Fibroblast of pulmonary artery (primary cell): ENCODE measurements around the gene OR2A5.

Experiments used
- DNase-seq: peaks from one replicate; pipeline ENCODE4 v3.0.0-alpha.2; 2010; ENCODE audit warnings: low read depth
- H3K4me3 ChIP-seq: replicated peaks from 2 replicates; pipeline ENCODE4 v1.5.1; 2011; ENCODE audit warnings: low read depth, mild to moderate bottlenecking, control low read depth, low read length, moderate library complexity
- TF ChIP-seq, protein P1 (sequence below): IDR thresholded peaks from 2 replicates; pipeline ENCODE4 v1.5.1; 2011; ENCODE audit warnings: mild to moderate bottlenecking, control low read depth, low read length, inconsistent platforms; ENCODE audit errors: missing control alignments

The OR2A5 gene

DNA sequence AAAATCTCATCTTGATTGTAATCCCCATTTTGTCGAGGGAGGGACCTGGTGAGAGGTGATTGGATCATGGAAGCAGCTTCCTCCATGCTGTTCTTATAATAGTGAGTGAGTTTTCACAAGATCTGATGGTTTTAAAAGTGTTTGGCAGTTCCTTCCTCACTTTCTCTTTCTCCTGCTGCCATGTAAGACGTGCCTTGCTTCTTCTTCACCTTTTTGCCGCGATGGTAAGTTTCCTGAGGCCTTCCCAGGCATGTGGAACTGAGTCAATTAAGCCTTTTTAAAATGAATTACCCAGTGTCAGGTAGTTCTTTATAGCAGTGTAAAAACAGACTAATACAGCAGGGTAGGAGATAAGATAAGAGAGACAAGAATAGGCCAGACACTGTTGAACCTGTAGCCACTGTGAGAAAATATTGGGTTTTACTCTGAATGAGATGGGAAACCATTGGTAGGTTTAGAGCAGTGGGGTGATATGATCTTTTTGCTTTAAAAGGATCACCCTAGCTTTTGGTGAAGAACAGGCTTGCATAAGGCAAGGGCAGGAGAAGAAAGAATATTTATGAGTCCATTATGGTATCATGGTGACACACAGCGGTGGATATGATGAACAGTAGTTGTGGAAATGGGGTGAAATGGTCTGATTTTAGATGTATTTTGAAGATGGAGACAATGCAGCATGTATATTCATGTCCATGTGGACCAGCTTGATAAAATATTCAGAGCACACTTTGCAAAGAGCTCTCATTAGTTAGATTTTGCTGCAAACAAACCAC, 37.1 kb upstream of the OR2A5 start:
- no peak overlapping the region for H3K4me3 ChIP-seq
- peak; percentile 44 for DNase-seq
- TF ChIP-seq, protein P1, sequence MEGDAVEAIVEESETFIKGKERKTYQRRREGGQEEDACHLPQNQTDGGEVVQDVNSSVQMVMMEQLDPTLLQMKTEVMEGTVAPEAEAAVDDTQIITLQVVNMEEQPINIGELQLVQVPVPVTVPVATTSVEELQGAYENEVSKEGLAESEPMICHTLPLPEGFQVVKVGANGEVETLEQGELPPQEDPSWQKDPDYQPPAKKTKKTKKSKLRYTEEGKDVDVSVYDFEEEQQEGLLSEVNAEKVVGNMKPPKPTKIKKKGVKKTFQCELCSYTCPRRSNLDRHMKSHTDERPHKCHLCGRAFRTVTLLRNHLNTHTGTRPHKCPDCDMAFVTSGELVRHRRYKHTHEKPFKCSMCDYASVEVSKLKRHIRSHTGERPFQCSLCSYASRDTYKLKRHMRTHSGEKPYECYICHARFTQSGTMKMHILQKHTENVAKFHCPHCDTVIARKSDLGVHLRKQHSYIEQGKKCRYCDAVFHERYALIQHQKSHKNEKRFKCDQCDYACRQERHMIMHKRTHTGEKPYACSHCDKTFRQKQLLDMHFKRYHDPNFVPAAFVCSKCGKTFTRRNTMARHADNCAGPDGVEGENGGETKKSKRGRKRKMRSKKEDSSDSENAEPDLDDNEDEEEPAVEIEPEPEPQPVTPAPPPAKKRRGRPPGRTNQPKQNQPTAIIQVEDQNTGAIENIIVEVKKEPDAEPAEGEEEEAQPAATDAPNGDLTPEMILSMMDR, result peak; percentile 12

DNA sequence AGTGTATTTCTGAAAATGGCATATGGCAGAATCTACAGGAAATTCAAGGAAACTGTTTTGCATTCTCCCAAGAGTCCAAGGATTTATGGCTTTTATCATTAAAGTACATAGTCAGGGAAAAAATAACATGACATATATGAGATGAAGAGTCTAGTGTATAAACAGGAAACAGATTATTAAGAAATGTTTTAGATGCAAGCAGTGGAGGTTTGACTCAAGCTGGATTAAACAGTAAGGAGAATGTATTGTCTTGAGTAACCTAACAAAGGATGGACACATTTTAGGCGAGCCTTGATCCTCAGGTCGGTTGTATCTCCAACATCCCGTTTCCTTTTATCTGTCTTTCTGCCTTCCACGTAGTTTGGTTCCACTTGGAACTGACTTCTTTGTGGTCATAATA, 30.7 kb upstream of the OR2A5 start:
- no peak overlapping the region for H3K4me3 ChIP-seq
- DNase-seq, result no peak
- TF ChIP-seq, protein P1, result no peak

DNA sequence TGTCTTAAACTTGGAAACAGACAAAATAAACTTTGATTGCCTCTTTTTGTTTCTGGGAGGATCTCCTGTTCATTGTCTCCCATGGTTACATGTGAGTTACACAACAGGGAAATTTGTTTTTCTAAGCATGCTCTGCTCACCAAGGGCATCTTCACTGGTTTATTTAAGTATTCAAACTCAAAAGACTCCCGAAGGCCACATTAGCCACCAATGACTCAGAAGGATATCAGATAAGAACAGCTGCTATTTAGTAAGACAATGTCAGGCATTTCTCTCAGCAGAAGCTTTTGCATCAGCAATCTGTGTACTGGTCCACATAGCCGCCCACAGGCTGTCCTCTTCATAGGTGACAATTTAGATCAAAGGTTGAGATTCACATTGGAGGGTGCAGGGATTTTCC, 29.3 kb upstream of the OR2A5 start:
- TF ChIP-seq, protein P1, result no peak
- no peak overlapping the region for H3K4me3 ChIP-seq
- peak; percentile 98 for DNase-seq

DNA sequence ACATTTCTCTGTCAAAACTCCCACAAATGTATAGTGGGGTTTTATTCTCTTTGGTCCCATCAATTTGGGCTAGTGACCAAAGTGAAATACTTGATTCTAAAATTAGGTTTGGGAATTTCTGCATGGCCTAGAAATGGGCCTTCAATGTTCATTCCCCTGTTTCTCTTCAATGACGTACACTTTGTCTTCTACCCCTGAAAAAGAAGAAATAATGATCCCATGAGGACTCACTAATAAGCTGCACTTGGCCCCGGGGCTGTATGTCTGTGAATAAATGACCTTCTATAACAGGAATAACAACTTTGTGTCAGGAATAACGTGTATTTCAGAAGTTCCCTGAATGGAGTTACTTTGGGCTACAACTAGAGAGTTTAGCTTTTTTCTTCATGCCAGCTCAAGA, 28.4 kb upstream of the OR2A5 start:
- TF ChIP-seq, protein P1, result no peak
- DNase-seq, result no peak
- H3K4me3 ChIP-seq, result no peak overlapping the region

DNA sequence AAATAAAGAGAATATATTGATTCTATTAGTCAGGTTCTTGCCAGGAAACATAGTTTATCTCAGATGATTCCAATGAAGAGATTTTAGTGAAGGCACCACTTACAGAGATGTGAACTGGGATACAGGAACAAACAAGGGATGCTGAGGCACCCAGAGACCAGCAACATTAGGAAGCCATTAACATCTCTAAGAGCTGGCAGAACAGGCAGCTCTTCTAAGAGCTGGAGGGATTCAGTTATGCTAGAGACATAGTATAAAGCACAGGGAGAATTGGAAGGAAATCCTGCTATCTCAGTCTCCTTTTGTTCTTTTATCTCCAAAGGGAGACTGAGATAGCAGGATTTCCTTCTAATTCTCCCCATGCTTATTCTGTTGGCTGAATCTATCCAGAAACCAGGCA, 26.6 kb upstream of the OR2A5 start:
- DNase-seq, result no peak
- TF ChIP-seq, protein P1, result no peak

DNA sequence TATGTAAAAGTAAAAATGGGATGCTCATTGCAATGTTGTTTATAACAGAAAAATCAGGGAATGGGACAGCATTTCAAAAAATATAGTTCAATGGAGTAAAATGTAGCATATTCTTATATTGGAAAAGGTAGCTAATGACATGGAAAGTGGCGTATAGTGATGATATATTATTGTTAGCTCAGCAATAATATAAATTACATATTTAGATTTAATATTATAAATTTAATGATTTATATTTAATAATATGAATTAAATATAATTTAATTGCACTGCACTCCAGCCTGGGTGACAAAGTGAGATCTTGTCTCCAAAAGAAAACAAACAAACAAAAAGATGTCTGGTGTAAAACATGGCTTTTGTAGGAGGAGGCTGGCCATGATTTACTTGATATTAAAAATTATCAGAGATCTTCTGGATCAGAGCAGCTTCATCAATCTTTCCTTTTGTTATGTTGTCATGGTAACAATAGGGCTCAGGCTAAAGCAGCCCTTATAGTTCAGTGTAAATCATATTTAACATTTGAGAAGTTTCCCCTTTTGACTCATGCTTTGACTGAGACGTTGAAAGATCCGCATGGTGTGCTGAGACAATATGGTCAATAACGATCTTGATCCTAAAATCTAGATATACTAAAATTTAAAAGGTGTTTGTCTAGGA, 25.4 kb upstream of the OR2A5 start:
- DNase-seq, result no peak
- TF ChIP-seq, protein P1, result no peak
- no peak overlapping the region for H3K4me3 ChIP-seq

More for the DNA sequence above, 26.6 kb upstream of the OR2A5 start:
- no peak overlapping the region for H3K4me3 ChIP-seq
